GM12878 (cell line): Measurements from ENCODE around the gene GMDS. TPM values are rescaled to one million over a fixed set of nuclear protein-coding genes. Genes with fewer than 3 reads are reported as not detected.
A peak's percentile ranks its signal among the peaks of the same experiment; 100 is the strongest.

ENCODE experiments used
- ATAC-seq: fragments of 200-7000 bp; cut with Tn5 transposase; 3 replicates; pipeline ENCODE4 v1.9.1; 2020; ENCODE audit warnings: mild to moderate bottlenecking, moderate library complexity
- BruUV-seq: library from RNA; stranded (reverse); fragments of 400-500 nt; replicated peaks from 2 replicates; lab custom pipeline; 2021; lab: Mats Ljungman, UMichigan
- CTCF ChIA-PET: fragments of 300-600 bp; sonication (Branson Sonifier 250); formaldehyde crosslinking; extraction: SDS; loops from one replicate; lab custom pipeline; 2021; ENCODE audit warnings: inconsistent platforms; lab: Yijun Ruan, JAX
- POLR2A ChIA-PET: fragments of 350-600 bp; formaldehyde crosslinking; extraction: SDS; loops from one replicate; lab custom pipeline; 2021; ENCODE audit warnings: inconsistent platforms; lab: Charles Lee
- RAD21 ChIA-PET: fragments of 300-600 bp; sonication (Branson Sonifier 250); formaldehyde crosslinking; loops from one replicate; lab custom pipeline; 2023; ENCODE audit warnings: antibody characterized with exemption; ENCODE audit not compliant: unreplicated experiment; lab: Charles Lee
- SMC1A ChIA-PET: fragments of 300-600 bp; sonication (Branson Sonifier 250); formaldehyde crosslinking; loops from one replicate; lab custom pipeline; 2023; ENCODE audit not compliant: unreplicated experiment, uncharacterized antibody; lab: Charles Lee
- DNase-seq: peaks from one replicate; pipeline ENCODE4 v3.0.0-alpha.2; 2011; ENCODE audit warnings: low read depth, low spot score
- FAIRE-seq: peaks from 3 replicates; lab custom pipeline; 2011; peaks lifted over from hg19 to GRCh38; lab: Jason Lieb, UNC
- H2AFZ ChIP-seq: 2 replicates; pipeline ENCODE4 v1.6.0; 2011; ENCODE audit warnings: low read depth, low read length, control low read depth; ENCODE audit not compliant: control insufficient read depth
- H3K27ac ChIP-seq: 2 replicates; pipeline ENCODE4 v1.5.1; 2011; ENCODE audit warnings: control low read depth; ENCODE audit not compliant: control insufficient read depth, insufficient read depth
- H3K27me3 ChIP-seq, 2 experiments: replicated peaks in 1 of 2; 2 replicates each; pipeline versions ENCODE4 v1.6.0 to v1.6.1; 2011; ENCODE audit warnings: low read length in 1 of 2; ENCODE audit not compliant: control insufficient read depth in 2 of 2, insufficient read depth in 2 of 2
- H3K36me3 ChIP-seq, 2 experiments: 2 replicates each; pipeline ENCODE4 v1.5.1; 2011; ENCODE audit warnings: low read length in 1 of 2; ENCODE audit not compliant: control insufficient read depth in 2 of 2, insufficient read depth in 2 of 2
- H3K4me1 ChIP-seq: 2 replicates; pipeline ENCODE4 v1.6.1; 2011; ENCODE audit warnings: mild to moderate bottlenecking, low read length, moderate library complexity, mixed read lengths; ENCODE audit not compliant: control insufficient read depth, insufficient read depth
- H3K4me2 ChIP-seq: 2 replicates; pipeline ENCODE4 v1.6.0; 2011; ENCODE audit warnings: control low read depth; ENCODE audit not compliant: control insufficient read depth, insufficient read depth
- H3K4me3 ChIP-seq: fragments of 200-600 bp; sonication (generic); 2 replicates; pipeline ENCODE4 v1.5.1; 2016
- H3K79me2 ChIP-seq: 2 replicates; pipeline ENCODE4 v1.6.0; 2011; ENCODE audit warnings: low read length; ENCODE audit not compliant: control insufficient read depth, insufficient read depth
- H3K9ac ChIP-seq: 2 replicates; pipeline ENCODE4 v1.8.0; 2011; ENCODE audit warnings: low read length, control low read depth, mixed read lengths; ENCODE audit not compliant: control insufficient read depth, insufficient read depth
- H3K9me3 ChIP-seq: replicated peaks from 3 replicates; pipeline ENCODE4 v1.5.1; 2011; ENCODE audit warnings: mild to moderate bottlenecking, low read length; ENCODE audit not compliant: control insufficient read depth, insufficient read depth
- H4K20me1 ChIP-seq: 2 replicates; pipeline ENCODE4 v1.6.0; 2011; ENCODE audit not compliant: control insufficient read depth, insufficient read depth
- ATF7 ChIP-seq: fragments of 450-650 bp; IDR thresholded peaks from 2 replicates; pipeline ENCODE4 v1.6.1; 2016; ENCODE audit warnings: low read depth, mild to moderate bottlenecking
- ESRRA ChIP-seq: IDR thresholded peaks from 2 replicates; pipeline ENCODE4 v1.6.1; 2012; ENCODE audit warnings: mild to moderate bottlenecking, low read length, improper control_type of control experiment
- FOS ChIP-seq: IDR thresholded peaks from 3 replicates; pipeline ENCODE4 v1.6.1; 2011; ENCODE audit warnings: borderline replicate concordance; ENCODE audit not compliant: insufficient read length; ENCODE audit errors: extremely low read depth
- NR2F1 ChIP-seq: fragments of 450-650 bp; conservative IDR thresholded peaks from 2 replicates; pipeline ENCODE4 v1.6.1; 2017; ENCODE audit warnings: mild to moderate bottlenecking
- SIX5 ChIP-seq: IDR thresholded peaks from 2 replicates; pipeline ENCODE4 v1.6.1; 2011; ENCODE audit warnings: mild to moderate bottlenecking, low read depth, low read length, moderate library complexity; ENCODE audit not compliant: severe bottlenecking
- SMARCA5 ChIP-seq: fragments of 450-650 bp; IDR thresholded peaks from 2 replicates; pipeline ENCODE4 v1.6.1; 2017; ENCODE audit warnings: mild to moderate bottlenecking
- USF2 ChIP-seq: IDR thresholded peaks from 2 replicates; pipeline ENCODE4 v1.6.1; 2011; ENCODE audit warnings: low read depth, low read length, improper control_type of control experiment, borderline replicate concordance
- ZNF274 ChIP-seq: IDR thresholded peaks from one replicate; pipeline ENCODE4 v1.8.0; 2011; ENCODE audit not compliant: insufficient read length, insufficient read depth
- WGBS: methylation state at CpG from one replicate; pipeline ENCODE4 v1.1.6; 2016; ENCODE audit warnings: low lambda C conversion rate; ENCODE audit not compliant: insufficient replicate concordance, insufficient coverage; ENCODE audit errors: missing lambda C conversion rate; 5-methylcytosine and 5-hydroxymethylcytosine counted together
- in situ Hi-C: fragments of 300-500 bp; cut with MboI; formaldehyde crosslinking; loops from 9 replicates; pipeline ENCODE4 v1.14.3; 2018; ENCODE audit warnings: mixed read lengths
- intact Hi-C: fragments of 100-400 bp; cut with micrococcal nuclease; formaldehyde crosslinking; loops from one replicate; pipeline ENCODE4 v1.14.2; 2022; ENCODE audit not compliant: unreplicated experiment
- polyA plus RNA-seq, 11 experiments: library from polyadenylated mRNA; depleted of rRNA in 4 of 11; unstranded in 6 of 11; stranded (reverse) in 5 of 11; fragments of >200 nt; fragmentation: Nextera tagmentation in 4 of 11; fragmentation: Illumina TruSeq in 1 of 11; extraction: Ambion mirVana in 4 of 11; extraction: Trizol in 1 of 11; gene quantifications; 1 replicate in 1 of 11; 2 replicates in 10 of 11; pipeline versions ENCODE4 v1.2.1 to v1.2.3, GENCODE V29; 2011 to 2016; ENCODE audit warnings: inconsistent platforms in 2 of 11, missing spikeins in 2 of 11, low read depth in 1 of 11
- total RNA-seq, 4 experiments: library from RNA; depleted of rRNA in 3 of 4; stranded (reverse); fragments of >200 nt in 3 of 4; fragmentation: Illumina TruSeq in 1 of 4; extraction: Trizol in 1 of 4; gene quantifications; 2 replicates each; pipeline versions ENCODE4 v1.2.1 to v1.2.3, GENCODE V29; 2013 to 2021

GMDS gene
- total and polyA plus RNA-seq, 10 of the 15 experiments (the other 5 are each of a cell fraction or from before 2014, with no cell fraction given) = 0.61 to 53.8 (median 29.3) TPM

GRCh38 chr6:1946583-1946982 lies 298.8 kb downstream of the GMDS start (continued):
- TF ChIP-seq SIX5 (no peak), FOS (no peak), SMARCA5 (no peak), ESRRA (no peak), USF2 (no peak)

GRCh38 chr6:1945235-1945832 lies 300.1 kb downstream of the GMDS start:
- ChIA-PET SMC1A (no interaction called here), POLR2A (no interaction called here), RAD21 (no interaction called here), CTCF (no interaction called here)
- FAIRE-seq = no peak
- in situ Hi-C loops = no loop called here
- TF ChIP-seq ATF7 = 0 out of 2 replicates have a peak, but pooled peaks have one; percentile 14
- no peak for TF ChIP-seq SIX5
- TF ChIP-seq ZNF274 = no peak
- 0 out of 2 replicates have a peak, but pooled peaks have one; percentile 16 for TF ChIP-seq NR2F1
- no peaks in the 10 kb centered on the region for H3K36me3 ChIP-seq
- H3K9ac ChIP-seq = no peak overlapping the region
- H3K27me3 ChIP-seq = no peaks in the 10 kb centered on the region
- peaks cover 5% of the 10 kb centered on the region; the same call in 1 of the 2 replicates for H3K4me1 ChIP-seq
- no peak overlapping the region for H2AFZ ChIP-seq
- no peaks in the 10 kb centered on the region for H4K20me1 ChIP-seq
- H3K79me2 ChIP-seq = no peaks in the 10 kb centered on the region
- H3K4me2 ChIP-seq = no peak overlapping the region
- intact Hi-C loops = no loop called here
- DNase-seq = no peak
- H3K9me3 ChIP-seq = no peaks in the 10 kb centered on the region
- WGBS = 91% methylated on average over 9 of the region's 9 CpGs
- BruUV-seq = no TSS peak
- ATAC-seq = peak; percentile 50
- H3K4me3 ChIP-seq = no peak overlapping the region
- H3K27ac ChIP-seq = no peak overlapping the region
